HG03575 (cell line): Measurements from ENCODE around the gene FBLN5.

Source experiments
- ATAC-seq: cut with Tn5 transposase; IDR thresholded peaks from one replicate; pipeline ENCODE4 v1.9.1; 2021; ENCODE audit not compliant: unreplicated experiment, insufficient number of reproducible peaks, low FRiP score; ENCODE audit errors: extremely low read depth

FBLN5 gene

GRCh38 chr14:91947475-91948184, at the start of gene FBLN5:
Gene FBLN5 (minus strand): TSS chr14:91947694. CDS start chr14:91947229, 465 bp downstream.
- no peak for ATAC-seq

DNA sequence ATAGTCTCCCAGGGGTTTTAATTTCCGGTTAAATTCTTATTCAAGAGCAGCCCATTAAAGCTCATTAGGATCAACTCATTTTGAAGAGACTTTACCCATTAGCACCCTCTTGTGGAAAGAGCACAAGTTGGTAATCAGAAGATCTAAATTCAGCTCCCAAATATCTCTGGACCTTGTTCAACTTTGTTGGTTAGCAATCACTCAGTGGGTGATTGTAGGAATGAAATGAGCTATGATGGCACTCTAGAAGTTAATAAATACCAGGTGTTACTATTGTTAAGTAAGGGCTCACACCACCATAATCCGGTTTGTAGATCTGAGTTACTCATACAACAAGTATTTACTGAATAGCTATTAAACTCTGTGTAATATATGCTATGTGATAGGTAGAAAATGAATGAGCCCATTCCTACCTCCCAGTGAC, 49.5 kb upstream of the FBLN5 start:
- ATAC-seq, result no peak

- ATAC-seq, result no peak
Measured at GRCh38 chr14:91987192-91987591, 39.7 kb upstream of the FBLN5 start.

DNA sequence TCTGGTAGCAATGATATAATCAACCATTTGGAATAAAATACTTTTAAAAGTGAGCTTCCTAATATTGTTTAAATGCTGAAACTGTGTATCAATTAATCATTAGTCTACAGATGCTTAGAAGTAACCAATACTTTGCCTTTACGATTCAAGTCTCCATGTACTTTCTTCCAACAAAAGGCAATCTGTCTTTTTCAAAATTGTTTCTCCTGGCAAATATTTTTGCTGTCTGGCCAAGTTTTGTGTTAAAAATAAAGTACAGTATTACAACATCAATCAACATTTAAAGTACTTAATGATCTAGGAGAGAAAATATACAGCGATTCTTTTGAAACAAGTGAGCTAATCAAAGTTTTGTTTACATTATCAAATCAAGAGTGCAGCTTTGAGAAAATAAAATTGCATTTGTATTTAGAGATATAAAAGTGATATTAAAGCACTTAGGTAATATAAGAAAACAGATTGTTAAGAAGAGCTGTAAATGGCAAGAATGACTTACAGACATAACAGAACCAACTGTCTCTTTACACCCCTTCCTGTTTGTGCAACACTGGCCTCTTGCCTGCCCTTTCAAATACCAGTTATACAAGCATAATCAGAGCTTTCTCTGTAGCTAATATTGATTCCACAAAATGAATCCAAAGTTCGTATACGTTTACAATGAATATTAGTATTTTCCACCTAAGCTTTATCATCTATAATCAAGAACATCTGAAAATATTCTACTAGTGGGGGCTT, 38.2 kb upstream of the FBLN5 start:
- ATAC-seq, result no peak

DNA sequence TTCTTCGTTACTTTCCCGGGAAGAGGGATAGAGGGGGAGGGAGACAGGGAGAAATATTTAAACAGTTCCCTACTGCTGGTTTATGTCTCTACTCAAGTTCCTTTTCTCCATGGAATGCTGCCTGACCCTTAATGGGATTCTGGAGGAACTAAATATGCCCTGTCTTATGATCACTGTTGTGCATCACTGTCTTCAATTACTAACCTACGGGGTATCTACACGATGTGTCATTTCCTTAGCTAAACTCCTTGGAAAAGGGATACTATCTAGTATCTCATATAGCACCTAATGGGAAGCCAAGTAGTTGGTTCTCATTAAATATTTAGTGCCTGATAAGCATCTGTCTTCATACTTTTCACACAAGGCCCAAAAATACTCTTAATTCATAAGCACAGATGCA, 37.5 kb upstream of the FBLN5 start:
- ATAC-seq, result no peak

GRCh38 chr14:91983588-91983987, 36.1 kb upstream of the FBLN5 start:
- ATAC-seq, result no peak

GRCh38 chr14:91980157-91980556, 32.7 kb upstream of the FBLN5 start:
- peak; percentile 70 for ATAC-seq

GRCh38 chr14:91977884-91978283, 30.4 kb upstream of the FBLN5 start:
- ATAC-seq, result no peak

DNA sequence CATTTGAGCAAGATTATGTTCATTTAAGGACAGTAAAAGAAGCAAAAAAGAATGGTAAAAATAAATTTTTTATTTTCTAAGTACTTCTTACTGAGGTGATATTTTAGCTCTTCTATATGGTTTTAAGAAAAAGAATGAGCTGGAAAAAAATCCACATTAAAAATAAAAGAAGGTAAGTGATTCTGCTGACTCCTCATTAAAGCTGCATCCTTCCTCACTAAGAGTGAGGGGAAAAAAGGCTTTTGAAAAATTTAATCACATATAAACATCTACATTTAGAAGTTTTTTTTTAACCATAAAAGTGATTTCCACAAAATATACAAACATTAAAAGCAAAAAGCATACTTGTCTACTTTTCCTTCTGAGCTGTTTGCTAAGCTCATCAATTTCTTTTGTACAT, 28.3 kb upstream of the FBLN5 start:
- no peak for ATAC-seq

DNA sequence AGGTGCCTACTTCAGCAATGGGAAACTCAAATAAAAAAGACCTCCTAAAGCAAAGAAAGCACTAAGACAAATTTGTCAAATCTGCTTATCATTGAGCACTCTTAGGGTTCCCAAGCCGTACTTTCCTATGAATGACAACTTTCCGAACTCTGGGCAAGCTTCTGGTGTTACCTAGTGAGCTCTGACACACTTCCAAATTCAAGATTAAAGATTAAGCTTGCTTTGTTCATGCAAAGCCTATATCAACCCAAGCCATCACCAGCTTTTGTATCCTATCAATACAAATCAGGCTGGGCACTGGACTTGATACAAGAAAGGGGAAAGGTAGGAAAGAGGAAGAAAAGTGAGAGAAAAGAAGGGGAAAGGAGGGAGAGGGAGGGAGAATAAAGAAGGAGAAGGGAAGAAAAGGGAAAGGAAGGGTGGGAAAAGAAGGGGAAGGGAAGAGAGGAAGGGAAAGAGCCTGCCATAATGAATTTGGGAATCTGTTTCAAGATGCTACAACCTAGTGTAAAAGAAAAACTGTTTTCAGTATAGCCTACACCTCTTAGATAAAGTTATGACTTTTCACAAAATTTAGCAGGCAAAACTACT, 23.8 kb upstream of the FBLN5 start:
- no peak for ATAC-seq

DNA sequence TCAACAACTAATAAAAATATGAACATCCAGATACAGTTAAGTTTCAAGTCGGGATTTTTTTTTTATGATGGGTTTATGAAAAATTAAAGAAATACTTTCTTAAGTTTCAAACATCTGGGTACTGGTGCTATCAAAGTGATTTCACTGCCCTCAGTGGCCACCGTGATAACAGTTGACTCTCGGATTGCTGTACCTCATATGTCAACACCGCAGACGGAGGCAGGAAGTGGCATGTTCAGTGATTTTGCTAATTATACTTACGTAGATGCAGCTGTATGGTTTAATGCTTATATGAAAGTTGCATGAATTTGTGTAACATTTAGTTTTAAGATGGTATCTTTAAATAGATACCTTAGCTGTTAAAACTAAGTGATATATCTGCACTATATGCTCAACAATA, 20.8 kb upstream of the FBLN5 start:
- no peak for ATAC-seq

- ATAC-seq, result no peak
Measured at GRCh38 chr14:91964724-91965123, 17.2 kb upstream of the FBLN5 start.

GRCh38 chr14:91964011-91964410, 16.5 kb upstream of the FBLN5 start:
- ATAC-seq, result no peak

DNA sequence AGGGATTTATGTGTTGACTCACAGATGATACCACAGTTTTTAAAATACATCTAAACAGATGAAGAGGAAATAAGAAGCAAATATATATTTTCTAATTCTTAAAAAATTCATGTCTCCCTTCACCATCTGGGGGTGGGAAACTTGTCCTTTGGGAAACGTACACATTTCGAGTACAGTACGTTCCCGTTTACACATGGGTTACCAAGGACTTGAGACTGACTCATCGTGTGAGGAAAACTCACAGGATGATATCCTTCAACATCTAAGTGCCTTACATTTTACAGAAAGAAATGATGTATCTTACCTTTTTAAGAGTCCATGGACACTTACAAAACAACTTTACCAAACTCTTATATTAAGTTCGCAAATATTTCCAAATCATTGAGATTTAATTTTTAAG, 16.0 kb upstream of the FBLN5 start:
- ATAC-seq, result no peak

- ATAC-seq, result no peak
Measured at GRCh38 chr14:91961297-91962220, 14.1 kb upstream of the FBLN5 start.

DNA sequence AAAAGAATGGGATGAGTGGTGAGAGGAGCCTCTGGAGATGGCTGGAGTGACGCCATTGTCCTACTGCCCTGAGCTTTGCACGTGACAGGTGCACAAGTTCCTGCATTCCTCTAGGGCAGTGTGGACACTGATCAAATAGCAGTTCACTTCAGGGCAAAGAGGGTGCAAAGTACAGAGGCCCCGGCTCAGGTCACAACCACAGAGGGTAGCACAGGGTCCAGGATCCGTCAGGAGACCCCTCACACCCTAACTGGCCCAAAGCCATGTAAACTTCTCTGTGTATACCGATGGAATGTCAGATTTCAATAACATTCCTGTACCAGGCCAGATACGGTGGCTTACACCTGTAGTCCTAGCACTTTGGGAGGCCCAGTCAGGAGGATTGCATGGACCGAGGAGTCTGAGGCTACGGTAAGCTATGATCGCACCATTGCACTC, 10.4 kb upstream of the FBLN5 start:
- no peak for ATAC-seq

DNA sequence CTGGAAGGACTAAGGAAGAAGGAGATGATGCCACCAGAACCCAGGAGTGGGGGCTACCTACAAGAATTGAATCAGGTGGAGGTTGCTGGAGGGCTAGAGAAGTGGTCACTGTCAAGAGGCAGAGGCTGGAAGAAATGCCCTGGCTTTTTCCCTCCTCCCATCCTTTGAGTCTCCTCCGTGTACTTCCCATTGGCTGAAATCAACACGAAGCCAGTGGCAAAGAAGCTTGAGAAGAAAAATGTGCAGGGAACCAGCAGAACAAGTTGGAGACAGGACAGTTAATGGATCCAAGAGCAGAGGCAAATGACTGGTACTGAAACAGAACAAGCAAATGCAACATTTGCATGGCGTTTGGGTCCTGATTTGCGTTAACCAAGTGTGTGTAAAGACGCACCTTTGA, 9.1 kb upstream of the FBLN5 start:
- ATAC-seq, result no peak

DNA sequence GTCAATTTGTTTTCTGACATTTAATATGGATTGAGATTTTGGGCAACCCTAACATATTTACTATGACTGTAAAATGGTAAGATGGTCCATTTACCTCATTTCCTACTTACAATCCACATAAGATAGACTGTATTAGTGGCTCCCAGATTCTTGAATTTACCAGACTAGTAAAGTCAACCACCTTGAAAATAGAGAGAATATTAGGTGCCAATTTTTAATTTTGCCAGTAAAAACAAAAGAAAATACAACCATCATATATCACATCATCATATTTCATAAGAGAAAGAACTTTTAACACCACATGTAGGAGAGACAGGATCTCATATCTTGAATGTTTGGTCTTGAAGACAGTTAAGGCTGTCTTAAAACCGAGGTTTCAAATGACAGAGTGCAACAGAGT, 7.7 kb upstream of the FBLN5 start:
- no peak for ATAC-seq
